ENCODE data around the gene LRRC43.
"Not testable (repeated sequence)": the region's sequence is repeated elsewhere in the genome, so short reads cannot be mapped to it uniquely, and the experiment has no call there.

Gene LRRC43

DNA sequence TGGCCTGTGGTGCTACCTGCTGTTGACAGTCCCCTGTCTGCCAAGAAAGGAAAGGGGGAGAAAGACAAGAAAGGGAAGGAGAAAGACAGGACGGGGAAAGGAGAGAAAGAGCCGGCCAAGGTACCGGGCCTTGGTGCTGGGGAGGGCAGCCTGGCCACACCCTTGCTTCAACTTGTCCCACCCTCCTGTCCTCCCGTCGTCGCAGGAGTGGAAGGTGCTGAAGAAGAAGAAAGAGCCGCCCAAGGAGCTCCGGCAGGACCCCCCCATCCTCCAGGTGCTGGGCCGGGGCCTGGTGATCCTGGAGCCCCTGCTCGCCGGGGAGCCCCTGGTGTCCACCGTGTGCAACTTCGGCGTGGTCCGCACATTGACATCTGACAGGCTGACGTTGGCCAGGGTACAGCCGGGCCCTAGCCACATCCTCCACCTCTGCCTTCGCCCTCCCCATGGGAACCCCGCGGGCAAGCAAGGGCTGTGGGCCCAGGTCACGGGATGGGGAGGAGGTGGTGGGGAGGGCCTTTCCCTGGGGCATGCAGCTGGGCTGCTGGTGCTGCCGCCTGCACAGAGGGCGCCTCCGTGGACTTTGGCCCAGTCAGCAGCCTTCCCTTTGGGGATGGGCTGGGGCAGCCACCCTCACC, 17.7 kb downstream of the LRRC43 start:
- Histone ChIP-seq H3K9me3 (ENCODE audit: control insufficient read depth, insufficient read depth, low read length) (no peaks in the 10 kb centered on the region), H3K9ac (ENCODE audit: low read depth, low read length) (no peak overlapping the region), H3K27me3 (ENCODE audit: control insufficient read depth, insufficient read depth, low read length) (peaks cover 30% of the 10 kb centered on the region), H3K4me3 (ENCODE audit: low read depth, low read length) (no peak overlapping the region), H3K36me3 (ENCODE audit: control insufficient read depth, insufficient read depth, low read length) (no peaks in the 10 kb centered on the region), H3K4me1 (ENCODE audit: control insufficient read depth, insufficient read depth, low read length) (no peaks in the 10 kb centered on the region)

GRCh38 chr12:122201381-122201780, 18.5 kb downstream of the LRRC43 start:
- peaks cover 36% of the 10 kb centered on the region for H3K27me3 ChIP-seq (ENCODE audit: control insufficient read depth, insufficient read depth, low read length)
- no peak overlapping the region for H3K4me3 ChIP-seq (ENCODE audit: low read depth, low read length)
- no peaks in the 10 kb centered on the region for H3K36me3 ChIP-seq (ENCODE audit: control insufficient read depth, insufficient read depth, low read length)
- no peaks in the 10 kb centered on the region for H3K4me1 ChIP-seq (ENCODE audit: control insufficient read depth, insufficient read depth, low read length)
- no peaks in the 10 kb centered on the region for H3K9me3 ChIP-seq (ENCODE audit: control insufficient read depth, insufficient read depth, low read length)
- no peak overlapping the region for H3K9ac ChIP-seq (ENCODE audit: low read depth, low read length)

GRCh38 chr12:122202017-122202416, 19.1 kb downstream of the LRRC43 start:
- Histone ChIP-seq H3K9me3 (ENCODE audit: control insufficient read depth, insufficient read depth, low read length) (no peaks in the 10 kb centered on the region), H3K36me3 (ENCODE audit: control insufficient read depth, insufficient read depth, low read length) (peaks cover 2% of the 10 kb centered on the region), H3K4me1 (ENCODE audit: control insufficient read depth, insufficient read depth, low read length) (no peaks in the 10 kb centered on the region), H3K27me3 (ENCODE audit: control insufficient read depth, insufficient read depth, low read length) (peaks cover 33% of the 10 kb centered on the region), H3K4me3 (ENCODE audit: low read depth, low read length) (no peak overlapping the region), H3K9ac (ENCODE audit: low read depth, low read length) (no peak overlapping the region)

GRCh38 chr12:122202811-122203210, 19.9 kb downstream of the LRRC43 start:
- not testable (repeated sequence) for H3K36me3 ChIP-seq (ENCODE audit: control insufficient read depth, insufficient read depth, low read length); H3K9me3 ChIP-seq (ENCODE audit: control insufficient read depth, insufficient read depth, low read length); H3K4me1 ChIP-seq (ENCODE audit: control insufficient read depth, insufficient read depth, low read length); H3K9ac ChIP-seq (ENCODE audit: low read depth, low read length)
- H3K4me3 ChIP-seq (ENCODE audit: low read depth, low read length) = peak overlapping the region; percentile 65
- peaks cover 33% of the 10 kb centered on the region for H3K27me3 ChIP-seq (ENCODE audit: control insufficient read depth, insufficient read depth, low read length)

- H3K4me3 ChIP-seq (ENCODE audit: low read depth, low read length) = peak within 1 kb of the TSS; percentile 65
- peaks cover 33% of the 10 kb centered on the region for H3K27me3 ChIP-seq (ENCODE audit: control insufficient read depth, insufficient read depth, low read length)
- no peaks in the 10 kb centered on the region for H3K4me1 ChIP-seq (ENCODE audit: control insufficient read depth, insufficient read depth, low read length)
- peaks cover 7% of the 10 kb centered on the region for H3K36me3 ChIP-seq (ENCODE audit: control insufficient read depth, insufficient read depth, low read length)
- H3K9me3 ChIP-seq (ENCODE audit: control insufficient read depth, insufficient read depth, low read length) = no peaks in the 10 kb centered on the region
- no peak within 1 kb of the TSS for H3K9ac ChIP-seq (ENCODE audit: low read depth, low read length)
Measured at GRCh38 chr12:122203301-122204166, 20.6 kb downstream of the LRRC43 start, which contains the start of gene B3GNT4. B3GNT4 (plus strand) TSS chr12:122203709; CDS start chr12:122204619, 910 bp downstream.

DNA sequence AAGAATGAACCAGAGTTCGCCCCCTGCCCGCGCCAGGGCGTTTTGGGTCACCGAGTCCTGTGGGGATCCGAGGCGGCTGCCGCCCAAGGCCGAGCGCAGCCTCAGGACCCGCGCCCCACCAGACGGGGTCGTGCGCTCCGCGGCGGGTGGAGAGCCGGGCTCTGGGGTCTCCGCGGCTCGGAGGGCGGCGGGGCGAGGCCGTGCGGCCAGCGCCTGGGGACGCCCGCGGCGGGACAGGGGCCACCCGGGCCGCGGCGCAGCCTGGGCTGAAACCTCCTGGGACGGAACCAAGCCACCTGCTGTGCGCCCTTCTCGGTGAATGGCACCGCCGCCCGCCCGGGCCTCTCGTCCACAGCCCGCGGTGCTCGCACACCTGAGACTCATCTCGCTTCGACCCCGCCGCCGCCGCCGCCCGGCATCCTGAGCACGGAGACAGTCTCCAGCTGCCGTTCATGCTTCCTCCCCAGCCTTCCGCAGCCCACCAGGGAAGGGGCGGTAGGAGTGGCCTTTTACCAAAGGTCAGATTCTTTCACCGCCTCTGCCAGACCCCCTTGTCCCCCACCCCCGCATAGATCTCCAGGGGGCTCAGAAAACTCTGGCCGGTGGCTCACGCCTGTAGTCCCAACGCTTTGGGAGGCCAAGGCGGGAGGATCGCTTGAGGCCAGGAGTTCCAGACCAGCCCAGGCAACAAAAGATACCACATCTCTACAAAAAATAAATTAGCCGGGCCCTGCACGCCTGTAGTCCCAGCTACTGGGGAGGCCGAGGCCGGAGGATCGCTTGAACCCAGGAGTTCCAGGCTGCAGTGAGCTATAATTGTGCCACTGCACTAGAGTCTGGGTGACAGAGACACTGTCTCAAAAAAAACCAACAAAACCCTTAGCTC, 21.5 kb downstream of the LRRC43 start:
- Histone ChIP-seq H3K36me3 (ENCODE audit: control insufficient read depth, insufficient read depth, low read length) (peaks cover 12% of the 10 kb centered on the region), H3K4me1 (ENCODE audit: control insufficient read depth, insufficient read depth, low read length) (no peaks in the 10 kb centered on the region), H3K27me3 (ENCODE audit: control insufficient read depth, insufficient read depth, low read length) (peaks cover 33% of the 10 kb centered on the region), H3K4me3 (ENCODE audit: low read depth, low read length) (peak overlapping the region; percentile 65), H3K9ac (ENCODE audit: low read depth, low read length) (no peak overlapping the region), H3K9me3 (ENCODE audit: control insufficient read depth, insufficient read depth, low read length) (no peaks in the 10 kb centered on the region)

- H3K4me1 ChIP-seq (ENCODE audit: control insufficient read depth, insufficient read depth, low read length) = no peaks in the 10 kb centered on the region
- peaks cover 33% of the 10 kb centered on the region for H3K27me3 ChIP-seq (ENCODE audit: control insufficient read depth, insufficient read depth, low read length)
- no peaks in the 10 kb centered on the region for H3K9me3 ChIP-seq (ENCODE audit: control insufficient read depth, insufficient read depth, low read length)
- no peak overlapping the region for H3K9ac ChIP-seq (ENCODE audit: low read depth, low read length)
- H3K4me3 ChIP-seq (ENCODE audit: low read depth, low read length) = peak overlapping the region; percentile 4
- H3K36me3 ChIP-seq (ENCODE audit: control insufficient read depth, insufficient read depth, low read length) = peaks cover 15% of the 10 kb centered on the region
Measured at GRCh38 chr12:122205053-122205925, 22.4 kb downstream of the LRRC43 start.

GRCh38 chr12:122206111-122206881, 23.4 kb downstream of the LRRC43 start:
- H3K9me3 ChIP-seq (ENCODE audit: control insufficient read depth, insufficient read depth, low read length) = no peaks in the 10 kb centered on the region
- peaks cover 33% of the 10 kb centered on the region for H3K27me3 ChIP-seq (ENCODE audit: control insufficient read depth, insufficient read depth, low read length)
- no peak overlapping the region for H3K4me3 ChIP-seq (ENCODE audit: low read depth, low read length)
- peaks cover 16% of the 10 kb centered on the region for H3K36me3 ChIP-seq (ENCODE audit: control insufficient read depth, insufficient read depth, low read length)
- no peak overlapping the region for H3K9ac ChIP-seq (ENCODE audit: low read depth, low read length)
- H3K4me1 ChIP-seq (ENCODE audit: control insufficient read depth, insufficient read depth, low read length) = no peaks in the 10 kb centered on the region

GRCh38 chr12:122206976-122207375, 24.1 kb downstream of the LRRC43 start:
- H3K36me3 ChIP-seq (ENCODE audit: control insufficient read depth, insufficient read depth, low read length) = peaks cover 22% of the 10 kb centered on the region
- H3K9me3 ChIP-seq (ENCODE audit: control insufficient read depth, insufficient read depth, low read length) = no peaks in the 10 kb centered on the region
- H3K27me3 ChIP-seq (ENCODE audit: control insufficient read depth, insufficient read depth, low read length) = peaks cover 30% of the 10 kb centered on the region
- H3K4me3 ChIP-seq (ENCODE audit: low read depth, low read length) = no peak overlapping the region
- no peaks in the 10 kb centered on the region for H3K4me1 ChIP-seq (ENCODE audit: control insufficient read depth, insufficient read depth, low read length)
- H3K9ac ChIP-seq (ENCODE audit: low read depth, low read length) = no peak overlapping the region

GRCh38 chr12:122207391-122207790, 24.5 kb downstream of the LRRC43 start:
- Histone ChIP-seq H3K4me3 (ENCODE audit: low read depth, low read length) (no peak overlapping the region), H3K9ac (ENCODE audit: low read depth, low read length) (no peak overlapping the region), H3K9me3 (ENCODE audit: control insufficient read depth, insufficient read depth, low read length) (no peaks in the 10 kb centered on the region), H3K36me3 (ENCODE audit: control insufficient read depth, insufficient read depth, low read length) (peaks cover 24% of the 10 kb centered on the region), H3K27me3 (ENCODE audit: control insufficient read depth, insufficient read depth, low read length) (peaks cover 26% of the 10 kb centered on the region), H3K4me1 (ENCODE audit: control insufficient read depth, insufficient read depth, low read length) (no peaks in the 10 kb centered on the region)
